T-helper 2 cell (primary cell): ENCODE data around the gene LTBP2.

Experiments used
- DNase-seq, 5 experiments: peaks; one replicate each; pipeline versions ENCODE4 v3.0.0 to v3.0.0-alpha.2; 2012 to 2022
- total RNA-seq, 2 donors: gene quantifications; one replicate each; lab custom pipeline; 2026; lab: John Stamatoyannopoulos, UW

Gene LTBP2
- 1.6 to 2.2 reads per million in 2 donors for total RNA-seq

GRCh38 chr14:74611650-74612349, at the start of gene LTBP2:
TSS of gene LTBP2 (minus strand) at chr14:74612237. CDS start at chr14:74611944, 293 bp downstream.
- DNase-seq, result peak in 1 of 5 experiments; percentile 41

DNA sequence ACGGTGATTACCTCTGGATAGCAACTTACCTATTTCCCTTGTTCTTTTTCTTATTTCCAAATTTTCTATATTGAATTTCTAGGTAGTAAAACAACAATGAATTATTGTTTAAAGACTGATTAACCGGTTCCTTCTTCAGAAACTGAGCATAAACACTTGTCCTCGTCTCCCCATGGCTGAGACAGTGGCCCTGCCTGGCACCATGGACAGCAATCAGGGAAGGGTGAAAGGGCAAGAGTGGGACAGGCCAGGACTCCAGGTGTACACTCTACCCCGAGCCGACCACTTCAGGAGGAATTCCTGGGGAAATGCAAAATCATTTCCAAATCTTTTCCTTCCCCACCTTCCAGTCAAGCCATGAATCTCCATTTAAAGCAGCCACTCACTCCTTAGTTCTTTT, 48.8 kb upstream of the LTBP2 start:
- DNase-seq, result no peak

- DNase-seq, result no peak
Measured at GRCh38 chr14:74660167-74660566, 48.1 kb upstream of the LTBP2 start.

GRCh38 chr14:74658535-74659131, 46.6 kb upstream of the LTBP2 start:
- no peak for DNase-seq

DNA sequence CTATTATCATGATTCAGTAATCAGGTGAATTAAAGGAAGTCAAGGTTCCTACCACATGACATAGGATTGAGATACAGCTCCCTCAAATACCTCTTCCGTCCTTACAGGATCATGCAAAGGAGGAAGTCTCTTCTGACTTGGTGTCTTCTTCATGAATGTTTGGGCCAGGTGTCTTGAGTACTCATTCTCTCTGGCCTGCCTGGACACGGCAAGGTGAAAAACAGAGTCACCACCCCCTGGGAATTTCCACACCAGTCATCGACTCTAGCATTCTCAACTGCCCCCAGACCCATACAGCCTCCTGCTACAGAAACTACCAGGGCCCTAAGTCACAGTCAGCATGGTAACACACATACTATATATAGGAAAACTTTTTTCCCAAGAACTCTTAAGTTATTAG, 44.9 kb upstream of the LTBP2 start:
- DNase-seq, result no peak

DNA sequence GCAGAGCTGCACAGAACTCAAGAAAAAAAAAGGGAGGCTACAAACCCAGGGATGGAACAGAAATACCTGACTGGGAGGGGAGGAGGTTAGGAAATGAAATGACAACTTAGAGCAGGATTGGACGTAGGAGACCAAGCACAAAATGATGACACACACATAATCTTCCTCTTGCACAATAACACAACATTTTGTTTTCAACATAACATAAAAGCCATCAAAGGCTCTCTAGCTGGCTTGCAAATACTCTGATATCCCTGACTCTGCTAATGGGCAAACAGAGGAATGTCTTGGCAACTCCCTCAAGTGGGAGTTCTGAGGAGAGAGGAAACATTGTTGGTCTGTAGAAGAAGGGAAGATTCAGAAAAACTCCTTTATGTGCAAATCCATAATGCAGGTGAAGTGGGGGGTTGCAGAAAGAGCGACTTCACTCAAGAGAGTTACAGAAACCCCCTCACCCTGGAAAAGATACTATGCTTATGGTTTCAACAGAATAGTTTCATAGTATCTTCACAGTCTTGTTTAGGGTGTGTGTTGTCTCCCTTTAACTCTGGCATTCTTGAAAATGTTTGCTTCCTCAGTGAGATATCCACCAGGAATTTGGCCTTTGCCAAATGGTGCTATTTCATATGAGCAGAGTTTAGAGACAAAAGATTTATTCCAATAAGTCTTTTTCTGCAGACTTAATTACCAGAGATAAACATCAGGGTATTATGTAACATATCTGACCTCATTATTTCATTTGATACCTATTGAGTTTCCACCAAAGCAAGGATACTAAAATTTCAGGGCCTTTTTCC, 43.8 kb upstream of the LTBP2 start:
- DNase-seq, result no peak

DNA sequence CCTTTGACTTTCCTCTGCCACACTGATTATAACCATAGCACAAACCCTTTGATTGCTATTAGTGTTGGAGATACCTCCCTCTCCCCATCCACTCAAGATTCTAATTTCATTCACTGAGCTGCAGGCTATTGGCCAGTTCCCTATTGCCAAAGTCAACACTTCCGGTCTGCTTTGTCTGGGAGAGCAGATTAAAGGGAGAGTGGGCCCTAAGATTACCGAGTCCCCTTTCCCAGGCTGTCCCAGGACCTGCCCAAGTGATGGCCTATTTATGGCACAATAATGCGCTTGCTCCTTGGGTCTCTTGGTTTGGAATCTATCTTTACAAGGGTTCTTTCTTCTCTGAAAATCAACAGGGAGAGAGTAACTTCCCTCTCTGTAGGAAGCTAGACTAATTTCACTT, 42.9 kb upstream of the LTBP2 start:
- DNase-seq, result no peak

DNA sequence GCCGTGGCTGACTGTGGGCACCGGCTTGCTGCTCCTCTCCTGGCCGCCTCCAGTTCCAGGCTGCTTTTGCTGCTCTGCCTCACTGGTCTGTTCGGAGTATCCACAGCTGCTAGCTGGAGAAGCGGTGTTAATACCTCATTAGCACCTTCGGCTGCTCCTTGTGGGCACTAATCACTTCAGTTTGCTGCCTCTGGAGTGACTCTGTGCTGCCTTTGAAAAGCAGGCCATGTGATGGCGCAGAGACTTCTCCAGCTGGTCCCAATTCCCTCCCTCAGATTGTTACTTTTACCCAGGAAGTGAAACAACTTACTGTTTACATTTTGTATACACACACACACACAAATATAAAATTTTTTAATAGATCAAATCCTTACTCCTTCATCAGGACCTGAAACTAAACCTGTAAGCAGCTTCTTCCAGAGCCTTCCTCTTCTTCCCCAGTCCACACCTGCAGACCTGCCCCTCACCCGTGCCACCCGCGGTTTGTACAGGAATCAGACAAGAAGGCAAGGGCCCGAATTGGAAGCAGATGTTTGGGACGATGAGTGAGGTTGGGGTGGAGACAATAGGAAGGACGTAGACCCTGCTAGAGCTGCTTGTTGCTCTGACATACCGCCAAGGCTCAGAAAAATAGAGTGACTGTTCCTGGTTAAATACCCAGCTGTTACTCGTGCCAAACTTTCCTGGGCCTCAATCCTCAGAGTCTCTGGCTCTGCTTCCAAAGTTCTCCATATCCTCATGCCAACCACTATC, 41.5 kb upstream of the LTBP2 start:
- DNase-seq, result no peak

- DNase-seq, result no peak
Measured at GRCh38 chr14:74652541-74652940, 40.5 kb upstream of the LTBP2 start.

DNA sequence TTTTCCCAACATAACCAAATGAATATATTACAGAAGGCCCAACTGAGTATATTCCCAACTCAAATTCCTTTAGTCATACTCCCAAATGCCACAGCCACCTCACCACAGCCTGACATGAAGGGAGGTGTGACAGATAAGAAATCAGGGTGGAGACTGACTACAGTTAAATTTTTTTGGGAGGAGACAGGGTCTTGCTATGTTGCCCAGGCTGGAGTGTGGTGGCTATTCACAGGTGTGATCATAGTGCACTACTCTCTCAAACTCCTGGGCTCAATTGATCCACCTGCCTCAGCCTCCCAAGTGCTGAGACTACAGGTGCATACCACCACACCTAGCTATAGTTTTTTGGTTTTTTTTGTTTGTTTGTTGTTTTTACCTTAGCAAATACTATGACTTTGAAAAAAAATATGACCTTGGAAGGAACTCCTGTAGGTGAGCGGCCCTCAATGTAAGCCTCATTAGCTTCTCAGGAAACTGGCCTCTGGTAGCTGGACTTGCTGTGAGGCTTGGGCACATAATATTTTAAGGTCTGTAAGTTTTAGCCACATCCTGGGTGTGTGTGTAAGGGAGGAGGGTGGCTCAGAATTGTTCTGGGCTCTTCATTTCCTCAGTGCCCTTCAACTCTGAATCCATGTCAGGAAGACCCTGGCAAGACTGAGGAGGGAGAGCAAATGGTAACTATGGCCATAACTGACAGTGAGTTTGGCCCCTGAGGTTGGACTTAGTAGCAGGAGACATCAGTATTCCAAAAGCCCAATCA, 39.1 kb upstream of the LTBP2 start:
- no peak for DNase-seq

DNA sequence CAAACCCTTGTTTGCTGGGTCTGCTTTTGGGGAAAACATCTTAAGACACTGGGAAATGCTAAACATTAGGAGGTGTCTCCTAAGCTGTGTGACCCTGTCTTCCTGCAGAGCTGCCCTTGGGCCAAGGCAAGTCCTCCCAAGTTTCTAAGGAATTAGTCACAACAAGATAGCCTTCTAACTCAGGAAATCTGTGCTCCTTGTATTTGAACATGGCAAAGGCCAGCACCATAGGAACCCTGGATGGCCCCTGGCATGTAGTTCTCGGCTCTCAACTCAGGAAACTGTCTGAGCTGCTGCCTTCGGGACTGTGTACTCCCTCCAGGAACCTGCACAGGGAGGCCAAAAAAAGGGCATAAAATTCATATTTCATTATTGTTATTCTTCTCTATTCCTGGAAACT, 37.6 kb upstream of the LTBP2 start:
- no peak for DNase-seq

DNA sequence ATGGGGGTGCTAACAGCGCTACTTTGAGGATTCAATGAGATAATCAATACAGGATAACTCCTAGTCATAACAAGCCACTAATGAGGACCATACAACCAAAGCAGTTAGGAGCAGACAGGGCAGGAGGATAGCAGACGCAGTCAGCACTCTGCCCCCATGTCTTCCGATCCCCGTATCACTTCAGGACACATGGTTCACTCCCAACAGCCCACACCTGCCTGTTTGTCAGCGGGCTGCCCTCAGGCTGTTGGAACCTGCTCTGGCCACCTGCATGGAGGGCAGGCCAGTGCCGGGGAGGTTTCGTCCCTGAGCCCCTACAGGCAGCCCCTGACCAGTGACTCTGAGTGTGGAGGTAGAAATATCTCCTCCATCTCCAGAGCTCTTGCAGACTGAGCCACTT, 37.1 kb upstream of the LTBP2 start:
- no peak for DNase-seq

DNA sequence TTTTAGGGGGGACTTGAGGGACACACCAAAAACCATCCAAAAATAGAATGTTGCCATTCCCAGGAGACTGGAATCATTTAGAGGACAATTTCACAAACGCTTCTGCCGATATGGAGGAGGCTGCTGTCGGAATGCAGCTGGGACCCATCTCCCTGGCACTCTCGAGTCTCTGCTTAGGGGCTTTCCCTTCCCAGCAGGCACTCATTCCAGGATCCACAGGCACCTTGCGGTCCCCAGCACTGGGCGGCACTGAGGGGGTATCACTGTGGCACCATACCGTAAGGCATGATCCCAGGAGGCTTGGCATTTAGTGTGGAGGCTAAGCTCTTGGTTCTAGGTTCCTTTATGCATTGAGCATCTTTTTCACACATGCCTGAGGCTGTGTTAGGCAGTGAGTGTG, 36.6 kb upstream of the LTBP2 start:
- no peak for DNase-seq

GRCh38 chr14:74647678-74648461, 35.8 kb upstream of the LTBP2 start:
- no peak for DNase-seq

- DNase-seq, result no peak
Measured at GRCh38 chr14:74647061-74647677, 35.1 kb upstream of the LTBP2 start.

DNA sequence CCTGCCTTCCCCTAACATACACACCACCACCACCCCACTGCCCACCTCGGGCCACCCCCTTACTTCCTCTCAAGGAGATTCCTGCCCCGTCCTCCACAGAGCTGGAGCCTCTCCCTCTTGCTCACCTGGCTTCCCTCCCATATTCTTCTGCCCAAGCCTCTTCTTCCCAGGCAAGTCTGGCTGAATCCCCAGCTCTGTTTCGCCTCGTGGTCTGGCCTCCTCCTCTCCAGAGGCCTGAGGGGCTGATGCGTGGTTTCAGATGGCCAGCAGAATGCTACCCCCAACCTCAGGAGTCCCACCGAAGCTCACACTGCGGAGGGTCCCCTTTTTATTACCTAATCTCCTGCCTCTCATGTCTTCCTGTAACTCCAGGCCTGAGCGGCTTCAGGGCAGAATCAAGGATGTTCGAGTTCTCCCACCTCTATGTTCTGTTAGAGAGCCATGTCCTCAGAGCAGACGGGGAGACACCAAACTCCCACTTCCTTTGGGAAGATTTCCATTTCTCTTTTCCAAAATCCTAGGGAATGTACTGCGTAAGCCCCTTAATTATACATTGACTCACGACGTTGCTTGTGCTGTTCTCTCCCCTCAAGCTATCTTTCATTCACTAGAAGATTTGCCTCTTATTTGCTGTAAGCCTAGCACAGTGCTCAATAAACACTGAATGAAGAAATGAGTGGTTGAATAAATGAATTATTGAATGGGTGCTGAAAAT, 33.9 kb upstream of the LTBP2 start:
- no peak for DNase-seq

DNA sequence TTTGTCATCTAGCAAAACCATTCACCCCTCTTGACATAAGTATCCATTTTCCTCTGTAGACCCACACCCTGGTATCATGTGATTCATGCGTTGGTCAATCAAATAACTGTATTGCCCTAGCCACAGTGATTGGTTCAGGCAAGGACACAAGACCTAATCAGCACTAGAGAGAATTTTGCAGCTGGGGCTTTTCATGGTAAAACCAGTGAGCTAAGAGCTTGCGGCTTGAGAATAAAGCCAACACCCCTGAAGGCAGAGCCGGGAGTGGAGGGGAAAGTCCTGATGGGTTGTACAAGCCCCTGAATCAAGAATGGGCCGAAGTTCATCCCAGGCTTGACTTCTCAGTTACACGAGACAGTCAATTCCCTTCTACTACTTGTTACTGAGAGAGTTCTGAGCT, 33.2 kb upstream of the LTBP2 start:
- DNase-seq, result no peak

DNA sequence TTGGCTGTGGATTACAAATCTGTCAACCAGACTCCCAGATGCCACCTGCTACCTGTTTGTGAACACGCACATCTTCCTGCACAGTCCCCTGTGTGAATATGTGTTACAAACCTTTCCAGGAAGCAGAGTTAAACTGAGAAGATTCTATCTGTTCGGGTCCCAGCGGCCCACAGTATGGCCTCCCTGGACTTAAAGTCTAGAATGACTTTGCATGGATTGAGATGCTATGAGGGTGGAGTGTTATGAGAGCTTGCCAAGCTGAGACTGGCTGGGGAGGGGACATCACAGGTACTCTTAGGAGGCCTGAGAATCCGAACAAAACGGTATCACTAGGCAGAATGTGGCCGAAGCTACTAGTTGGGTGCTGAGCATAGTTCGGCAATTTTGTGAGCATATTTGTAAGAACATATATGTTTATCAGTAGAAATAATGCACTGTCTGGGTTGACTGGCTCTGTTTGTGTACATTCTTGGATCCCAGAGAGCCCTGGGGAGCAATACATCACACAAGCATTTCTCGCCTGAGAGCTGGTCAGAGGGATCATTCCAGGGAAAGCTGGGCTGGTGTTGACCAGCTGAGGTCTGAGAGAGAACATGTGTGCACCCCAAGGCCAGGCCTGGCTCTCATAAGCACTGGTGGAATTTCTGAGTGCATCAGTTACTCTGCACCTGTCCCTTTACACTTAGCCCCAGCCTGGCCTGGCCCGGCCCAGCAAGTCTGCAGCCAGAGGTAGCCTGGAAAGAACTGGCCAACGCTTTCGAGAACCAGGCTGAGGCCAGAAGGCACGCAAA, 29.8 kb upstream of the LTBP2 start:
- no peak for DNase-seq

GRCh38 chr14:74638966-74639365, 26.9 kb upstream of the LTBP2 start:
- DNase-seq, result no peak
